Stimulated activated naive CD4-positive, alpha-beta T cell treated with Interleukin-2 at 50 U/mL for 16 hours (primary cell): ENCODE data around the gene SERTM2.
"Not testable (repeated sequence)": the region's sequence is repeated elsewhere in the genome, so short reads cannot be mapped to it uniquely, and the experiment has no call there.

Source experiments
- DNase-seq: peaks from one replicate; lab custom pipeline; 2025; lab: John Stamatoyannopoulos, UW

The SERTM2 gene

GRCh38 chrX:111511477-111511876, at the start of gene SERTM2:
Gene SERTM2 (plus strand): TSS chrX:111511645. CDS start chrX:111518858, 7,213 bp downstream.
- no peak for DNase-seq

GRCh38 chrX:111465669-111466068, 45.8 kb upstream of the SERTM2 start:
- DNase-seq = no peak

GRCh38 chrX:111467896-111468295, 43.5 kb upstream of the SERTM2 start:
- no peak for DNase-seq

- no peak for DNase-seq
These were observed 40.6 kb upstream of the SERTM2 start for GRCh38 chrX:111470681-111471403.

GRCh38 chrX:111481896-111482295, 29.5 kb upstream of the SERTM2 start:
- DNase-seq = no peak

GRCh38 chrX:111483135-111483534, 28.3 kb upstream of the SERTM2 start:
- DNase-seq = no peak

GRCh38 chrX:111483881-111484280, 27.6 kb upstream of the SERTM2 start:
- DNase-seq = no peak

- DNase-seq = no peak
These were observed 20.8 kb upstream of the SERTM2 start for GRCh38 chrX:111490688-111491087.

GRCh38 chrX:111492085-111492484, 19.4 kb upstream of the SERTM2 start:
- no peak for DNase-seq

- no peak for DNase-seq
These were observed 12.8 kb upstream of the SERTM2 start for GRCh38 chrX:111498538-111499103.

- DNase-seq = no peak
These were observed 7.9 kb upstream of the SERTM2 start for GRCh38 chrX:111503485-111503993.

GRCh38 chrX:111504941-111505340, 6.5 kb upstream of the SERTM2 start:
- DNase-seq = no peak

GRCh38 chrX:111505783-111506182, 5.7 kb upstream of the SERTM2 start:
- no peak for DNase-seq

- no peak for DNase-seq
These were observed 4.6 kb upstream of the SERTM2 start for GRCh38 chrX:111506826-111507225.

GRCh38 chrX:111507933-111508332, 3.5 kb upstream of the SERTM2 start:
- no peak for DNase-seq

- DNase-seq = no peak
These were observed 3.9 kb downstream of the SERTM2 start for GRCh38 chrX:111515298-111515697.

GRCh38 chrX:111518667-111519066, 7.2 kb downstream of the SERTM2 start:
- no peak for DNase-seq

- DNase-seq = no peak
These were observed 7.8 kb downstream of the SERTM2 start for GRCh38 chrX:111519215-111519614.

- no peak for DNase-seq
These were observed 9.1 kb downstream of the SERTM2 start for GRCh38 chrX:111520506-111520905.

GRCh38 chrX:111521169-111521568, 9.7 kb downstream of the SERTM2 start:
- no peak for DNase-seq

- no peak for DNase-seq
These were observed 31.8 kb downstream of the SERTM2 start for GRCh38 chrX:111543212-111543741.

GRCh38 chrX:111549235-111549634, 37.8 kb downstream of the SERTM2 start:
- not testable (repeated sequence) for DNase-seq

GRCh38 chrX:111555406-111555958, 44.0 kb downstream of the SERTM2 start:
- no peak for DNase-seq
